Measurements from ENCODE around the gene BBS9. TPM values are rescaled to one million over a fixed set of nuclear protein-coding genes. Genes with fewer than 3 reads are reported as not detected.

Gene BBS9
- total RNA-seq, 4 donors from 2014 or later, result 11.2 to 34.5 (median 20.4) TPM

DNA sequence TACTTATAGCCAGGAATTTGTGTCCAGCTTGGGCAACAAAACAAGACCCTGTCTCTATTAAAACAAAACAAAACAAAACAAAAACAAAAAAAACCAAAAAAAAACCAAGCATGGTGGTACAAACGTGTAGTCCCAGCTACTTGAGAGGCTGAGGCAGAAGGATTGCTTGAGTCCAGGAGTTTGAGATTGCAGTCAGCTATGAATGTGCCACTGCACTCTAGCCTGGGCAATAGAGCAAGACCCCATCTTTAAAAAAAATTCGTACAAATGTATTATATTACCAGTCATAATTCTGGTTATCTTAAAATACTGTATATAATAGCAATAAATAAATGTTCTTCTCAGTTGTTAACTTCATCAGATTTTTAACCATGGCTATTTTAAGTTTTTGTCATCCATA is 2.3 kb upstream of the BBS9 start:
- TF ChIP-seq, protein P1, sequence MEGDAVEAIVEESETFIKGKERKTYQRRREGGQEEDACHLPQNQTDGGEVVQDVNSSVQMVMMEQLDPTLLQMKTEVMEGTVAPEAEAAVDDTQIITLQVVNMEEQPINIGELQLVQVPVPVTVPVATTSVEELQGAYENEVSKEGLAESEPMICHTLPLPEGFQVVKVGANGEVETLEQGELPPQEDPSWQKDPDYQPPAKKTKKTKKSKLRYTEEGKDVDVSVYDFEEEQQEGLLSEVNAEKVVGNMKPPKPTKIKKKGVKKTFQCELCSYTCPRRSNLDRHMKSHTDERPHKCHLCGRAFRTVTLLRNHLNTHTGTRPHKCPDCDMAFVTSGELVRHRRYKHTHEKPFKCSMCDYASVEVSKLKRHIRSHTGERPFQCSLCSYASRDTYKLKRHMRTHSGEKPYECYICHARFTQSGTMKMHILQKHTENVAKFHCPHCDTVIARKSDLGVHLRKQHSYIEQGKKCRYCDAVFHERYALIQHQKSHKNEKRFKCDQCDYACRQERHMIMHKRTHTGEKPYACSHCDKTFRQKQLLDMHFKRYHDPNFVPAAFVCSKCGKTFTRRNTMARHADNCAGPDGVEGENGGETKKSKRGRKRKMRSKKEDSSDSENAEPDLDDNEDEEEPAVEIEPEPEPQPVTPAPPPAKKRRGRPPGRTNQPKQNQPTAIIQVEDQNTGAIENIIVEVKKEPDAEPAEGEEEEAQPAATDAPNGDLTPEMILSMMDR (IDR thresholded peaks at IDR 0.05), result no peak
- no peaks in the 10 kb centered on the region for H3K27me3 ChIP-seq
- no peak for ATAC-seq
- no peak overlapping the region for H3K4me3 ChIP-seq
- no peak overlapping the region for H3K27ac ChIP-seq
- H3K9me3 ChIP-seq, result no peaks in the 10 kb centered on the region
- no peaks in the 10 kb centered on the region for H3K36me3 ChIP-seq
- H3K4me1 ChIP-seq, result peaks cover 0 to 29% (median 3%) of the 10 kb centered on the region in 3 donors
- 51 to 81% methylated on average over 2 of the region's 2 CpGs for WGBS, 2 donors (ENCODE audit: low coverage in 1 of 2)

DNA sequence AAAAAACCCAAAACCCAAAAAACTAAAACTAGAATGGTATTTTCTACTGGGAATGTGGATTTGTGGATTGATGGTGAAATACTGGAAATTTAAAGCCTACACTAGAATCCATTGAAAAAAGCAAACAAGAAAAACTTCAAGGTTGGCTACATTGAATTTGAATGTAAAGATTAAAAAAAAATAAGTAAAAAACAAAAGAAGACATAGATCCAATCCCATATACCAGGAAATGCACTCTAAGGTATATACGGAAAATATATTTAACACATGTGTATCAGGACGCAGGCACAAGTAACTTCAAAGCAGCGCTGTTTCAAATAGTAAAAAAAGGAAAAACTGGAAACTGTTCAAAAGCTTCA is 754 bp upstream of the BBS9 start:
- no peaks in the 10 kb centered on the region for H3K9me3 ChIP-seq
- H3K36me3 ChIP-seq, result no peaks in the 10 kb centered on the region
- H3K4me1 ChIP-seq, result peaks cover 0 to 36% (median 3%) of the 10 kb centered on the region in 3 donors
- peak overlapping the region; percentile 57 to 94 (median 89) for H3K27ac ChIP-seq
- H3K4me3 ChIP-seq, result peak overlapping the region; percentile 73 to 86
- TF ChIP-seq POLR2A (IDR thresholded peaks at IDR 0.05), result no peak
- TF ChIP-seq, protein P1 (IDR thresholded peaks at IDR 0.05), result no peak
- no peak for TF ChIP-seq POLR2AphosphoS5 (IDR thresholded peaks at IDR 0.05)
- TF ChIP-seq EP300 (IDR thresholded peaks at IDR 0.05), result no peak
- 0% methylated on average over 3 of the region's 3 CpGs; no CpG with 5 or more reads in 1 of the 2 donors for WGBS, 2 donors (ENCODE audit: low coverage in 1 of 2)
- H3K27me3 ChIP-seq, result no peaks in the 10 kb centered on the region
- ATAC-seq, result no peak

DNA sequence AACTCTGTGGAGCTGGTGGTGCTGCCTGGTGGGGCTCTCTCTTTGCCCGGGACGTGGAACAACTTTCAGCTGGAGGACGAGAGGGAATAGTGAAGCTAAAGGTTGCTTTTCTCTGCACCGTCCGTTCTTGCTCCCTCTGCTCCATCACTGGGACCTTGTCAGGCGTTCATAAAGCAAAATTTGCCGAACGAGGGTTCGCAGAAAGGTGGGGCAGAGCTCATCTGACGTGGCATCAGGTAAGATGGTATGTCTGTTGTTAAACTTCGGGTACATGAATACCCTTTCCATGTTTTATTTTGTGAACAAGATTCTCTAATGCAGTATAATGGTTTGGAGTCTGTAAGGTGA is 416 bp downstream of the BBS9 start:
- WGBS, 2 donors (ENCODE audit: low coverage in 1 of 2), result 0 to 1% methylated on average over 1 to 8 of the region's 11 CpGs
- H3K27ac ChIP-seq, result peak overlapping the region in 3 of 4 donors; percentile 87 to 94 (median 91)
- no peak for ATAC-seq
- H3K9me3 ChIP-seq, result no peaks in the 10 kb centered on the region
- peaks cover 0 to 36% (median 3%) of the 10 kb centered on the region in 3 donors for H3K4me1 ChIP-seq
- TF ChIP-seq POLR2A (IDR thresholded peaks at IDR 0.05), result no peak
- TF ChIP-seq POLR2AphosphoS5 (IDR thresholded peaks at IDR 0.05), result no peak
- TF ChIP-seq EP300 (IDR thresholded peaks at IDR 0.05), result no peak
- TF ChIP-seq, protein P1 (IDR thresholded peaks at IDR 0.05), result no peak
- H3K4me3 ChIP-seq, result peak overlapping the region; percentile 73 to 86
- H3K27me3 ChIP-seq, result no peaks in the 10 kb centered on the region
- H3K36me3 ChIP-seq, result no peaks in the 10 kb centered on the region

DNA sequence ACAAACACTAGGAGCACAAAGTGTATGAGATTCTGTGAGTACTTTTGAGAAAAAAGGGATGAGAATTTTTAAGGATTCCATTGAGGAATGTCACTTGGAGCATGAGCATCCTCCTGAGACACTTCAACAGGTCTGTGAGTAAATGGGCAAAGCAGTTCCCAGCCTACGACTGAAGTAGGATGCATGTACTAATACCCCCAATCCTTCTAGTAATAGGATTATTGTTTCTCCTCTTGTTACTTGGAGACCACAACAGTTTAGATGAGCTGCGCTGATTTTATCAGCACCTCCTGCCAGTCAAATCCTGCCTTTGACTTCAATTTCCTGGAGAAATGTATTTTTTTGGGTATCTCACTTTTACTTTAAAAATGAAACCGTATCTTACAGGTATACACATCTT is 820 bp downstream of the BBS9 start:
- H3K4me1 ChIP-seq, result peaks cover 0 to 36% (median 3%) of the 10 kb centered on the region in 3 donors
- H3K36me3 ChIP-seq, result no peaks in the 10 kb centered on the region
- ATAC-seq, result no peak
- no peaks in the 10 kb centered on the region for H3K9me3 ChIP-seq
- no peak for TF ChIP-seq POLR2A (IDR thresholded peaks at IDR 0.05)
- no peaks in the 10 kb centered on the region for H3K27me3 ChIP-seq
- WGBS, 2 donors (ENCODE audit: low coverage in 1 of 2), result 6 to 13% methylated on average over 3 of the region's 3 CpGs
- peak overlapping the region; percentile 73 to 86 for H3K4me3 ChIP-seq
- H3K27ac ChIP-seq, result peak overlapping the region in 1 of 4 donors; percentile 87

DNA sequence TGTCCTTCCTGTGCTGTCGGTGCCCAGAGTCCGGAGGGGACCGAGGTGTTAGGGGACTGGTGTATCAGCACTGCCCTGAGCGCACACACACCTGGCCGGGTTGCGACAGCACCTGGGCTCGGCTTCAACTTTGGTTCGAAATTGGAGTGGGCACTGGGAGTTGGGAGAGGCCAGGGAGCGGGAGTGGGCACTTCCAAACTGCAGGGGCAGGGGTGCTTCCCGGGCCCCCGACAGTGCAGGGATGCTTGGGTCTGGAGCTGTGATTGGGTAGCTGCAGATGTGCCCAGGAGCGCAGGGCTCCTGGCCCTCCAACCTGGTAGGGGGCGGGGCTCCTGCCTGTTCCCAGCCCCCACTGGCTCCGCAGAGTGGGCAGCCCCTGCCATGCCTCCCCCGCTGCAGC is 7.7 kb downstream of the BBS9 start:
- TF ChIP-seq, protein P1 (IDR thresholded peaks at IDR 0.05), result no peak
- no peak for TF ChIP-seq POLR2A (IDR thresholded peaks at IDR 0.05)
- TF ChIP-seq EP300 (IDR thresholded peaks at IDR 0.05), result no peak
- TF ChIP-seq POLR2AphosphoS5 (IDR thresholded peaks at IDR 0.05), result no peak
- H3K27ac ChIP-seq, result no peak overlapping the region
- 83 to 90% methylated on average over 1 to 2 of the region's 15 CpGs for WGBS, 2 donors (ENCODE audit: low coverage in 1 of 2)
- no peak for ATAC-seq
- H3K36me3 ChIP-seq, result no peaks in the 10 kb centered on the region
- no peaks in the 10 kb centered on the region for H3K27me3 ChIP-seq
- no peaks in the 10 kb centered on the region for H3K9me3 ChIP-seq
- H3K4me1 ChIP-seq, result peaks cover 0 to 6% (median 0%) of the 10 kb centered on the region in 3 donors
- H3K4me3 ChIP-seq, result no peak overlapping the region

Data from gastroesophageal sphincter (tissue), 4 donors.